H9 (cell line): ENCODE data around the gene CFP. TPM values are rescaled to one million over a fixed set of nuclear protein-coding genes. Genes with fewer than 3 reads are reported as not detected.

Experiments
- DNase-seq: peaks from one replicate; pipeline ENCODE4 v3.0.0-alpha.2; 2017
- H2AFZ ChIP-seq: one replicate; pipeline ENCODE4 v1.6.1; 2013; ENCODE audit warnings: mild to moderate bottlenecking, low read length, control low read depth, moderate library complexity
- H2AK5ac ChIP-seq: 2 replicates; pipeline ENCODE4 v1.6.1; 2013; ENCODE audit warnings: low read length, control low read depth, mixed read lengths; ENCODE audit not compliant: insufficient read length
- H2BK120ac ChIP-seq: one replicate; pipeline ENCODE4 v1.6.1; 2013; ENCODE audit warnings: low read depth, mild to moderate bottlenecking, low read length, control low read depth, inconsistent platforms; ENCODE audit not compliant: poor library complexity, severe bottlenecking
- H2BK12ac ChIP-seq: 2 replicates; pipeline ENCODE4 v1.6.1; 2013; ENCODE audit warnings: low read length, control low read depth, mixed read lengths, low read depth; ENCODE audit not compliant: insufficient read length
- H2BK15ac ChIP-seq: 2 replicates; pipeline ENCODE4 v1.6.1; 2013; ENCODE audit warnings: low read depth, low read length, control low read depth
- H2BK20ac ChIP-seq: one replicate; pipeline ENCODE4 v1.6.1; 2013; ENCODE audit warnings: low read depth, mild to moderate bottlenecking, low read length, control low read depth, inconsistent platforms; ENCODE audit not compliant: poor library complexity, severe bottlenecking
- H2BK5ac ChIP-seq: 2 replicates; pipeline ENCODE4 v1.6.1; 2013; ENCODE audit warnings: low read length, control low read depth, mixed read lengths; ENCODE audit not compliant: insufficient read length
- H3K14ac ChIP-seq: 2 replicates; pipeline ENCODE4 v1.6.1; 2013; ENCODE audit warnings: low read length, control low read depth; ENCODE audit not compliant: insufficient read depth
- H3K18ac ChIP-seq: 2 replicates; pipeline ENCODE4 v1.6.1; 2013; ENCODE audit warnings: low read depth, mild to moderate bottlenecking, mixed read lengths, low read length, control low read depth; ENCODE audit not compliant: insufficient read length
- H3K23ac ChIP-seq: 2 replicates; pipeline ENCODE4 v1.6.1; 2013; ENCODE audit warnings: low read length, control low read depth, mixed read lengths, low read depth; ENCODE audit not compliant: insufficient read length
- H3K23me2 ChIP-seq: 2 replicates; pipeline ENCODE4 v1.6.1; 2013; ENCODE audit warnings: low read depth, mild to moderate bottlenecking, mixed read lengths, low read length, control low read depth; ENCODE audit not compliant: insufficient read length, poor library complexity, severe bottlenecking
- H3K27ac ChIP-seq: 2 replicates; pipeline ENCODE4 v1.5.1; 2013; ENCODE audit warnings: low read length, control low read depth, mixed read lengths, low read depth; ENCODE audit not compliant: insufficient read length
- H3K27me3 ChIP-seq: 2 replicates; pipeline ENCODE4 v1.6.1; 2013; ENCODE audit warnings: low read length, control low read depth, inconsistent platforms; ENCODE audit not compliant: insufficient read depth
- H3K4ac ChIP-seq: 2 replicates; pipeline ENCODE4 v1.6.1; 2013; ENCODE audit warnings: low read depth, mild to moderate bottlenecking, control low read depth, inconsistent platforms, low read length, moderate library complexity
- H3K4me1 ChIP-seq: 2 replicates; pipeline ENCODE4 v1.6.1; 2013; ENCODE audit warnings: low read length, control low read depth, inconsistent platforms; ENCODE audit not compliant: insufficient read depth
- H3K4me2 ChIP-seq: 2 replicates; pipeline ENCODE4 v1.6.1; 2013; ENCODE audit warnings: low read length, control low read depth, mixed read lengths; ENCODE audit not compliant: insufficient read length, insufficient read depth
- H3K56ac ChIP-seq: 2 replicates; pipeline ENCODE4 v1.6.1; 2013; ENCODE audit warnings: low read depth, mild to moderate bottlenecking, mixed read lengths, low read length, control low read depth; ENCODE audit not compliant: insufficient read length
- H3K79me1 ChIP-seq: 2 replicates; pipeline ENCODE4 v1.6.1; 2013; ENCODE audit warnings: low read depth, mild to moderate bottlenecking, moderate library complexity, low read length, control low read depth, inconsistent platforms; ENCODE audit not compliant: insufficient read depth, poor library complexity, severe bottlenecking
- H3K79me2 ChIP-seq: 2 replicates; pipeline ENCODE4 v1.6.1; 2013; ENCODE audit warnings: low read length, control low read depth, inconsistent platforms; ENCODE audit not compliant: insufficient read depth
- H3K9ac ChIP-seq: 2 replicates; pipeline ENCODE4 v1.6.1; 2013; ENCODE audit warnings: low read length, control low read depth, mixed read lengths; ENCODE audit not compliant: insufficient read length; ENCODE audit errors: extremely low read depth
- H3K9me3 ChIP-seq: one replicate; pipeline ENCODE4 v1.6.1; 2013; ENCODE audit warnings: low read depth, low read length, inconsistent platforms; ENCODE audit not compliant: control insufficient read depth
- H3T11ph ChIP-seq: one replicate; pipeline ENCODE4 v1.6.1; 2013; ENCODE audit warnings: mild to moderate bottlenecking, low read length, control low read depth, inconsistent platforms
- H4K20me1 ChIP-seq: one replicate; pipeline ENCODE4 v1.6.1; 2013; ENCODE audit not compliant: control insufficient read depth, insufficient read length, insufficient read depth
- H4K5ac ChIP-seq: 2 replicates; pipeline ENCODE4 v1.6.1; 2013; ENCODE audit warnings: low read depth, mild to moderate bottlenecking, mixed read lengths, low read length, control low read depth; ENCODE audit not compliant: insufficient read length
- H4K8ac ChIP-seq: replicated peaks from 2 replicates; pipeline ENCODE4 v1.6.1; 2013; ENCODE audit warnings: low read length, control low read depth, mixed read lengths, low read depth; ENCODE audit not compliant: insufficient read length
- H4K91ac ChIP-seq: 2 replicates; pipeline ENCODE4 v1.6.1; 2013; ENCODE audit warnings: low read depth, mild to moderate bottlenecking, moderate library complexity, mixed read lengths, low read length, control low read depth; ENCODE audit not compliant: insufficient read length
- H3K27ac Mint-ChIP-seq, 3 experiments: 2 replicates in 2 of 3; 3 replicates in 1 of 3; pipeline ENCODE4 v1.8.0; 2020 to 2021; ENCODE audit warnings: mixed read lengths in 3 of 3, mild to moderate bottlenecking in 1 of 3, moderate library complexity in 1 of 3
- H3K27me3 Mint-ChIP-seq: 2 replicates; pipeline ENCODE4 v1.8.0; 2021; ENCODE audit warnings: low read depth, mild to moderate bottlenecking, moderate library complexity, mixed read lengths
- H3K36me3 Mint-ChIP-seq, 3 experiments: 2 replicates in 2 of 3; 3 replicates in 1 of 3; pipeline ENCODE4 v1.8.0; 2020 to 2021; ENCODE audit warnings: low read depth in 3 of 3, mixed read lengths in 3 of 3; ENCODE audit not compliant: insufficient read depth in 1 of 3
- H3K4me1 Mint-ChIP-seq, 2 experiments: 2 replicates each; pipeline ENCODE4 v1.8.0; 2020; ENCODE audit warnings: mixed read lengths in 2 of 2
- H3K4me3 Mint-ChIP-seq, 2 experiments: 2 replicates in 1 of 2; 3 replicates in 1 of 2; pipeline ENCODE4 v1.8.0; 2020 to 2021; ENCODE audit warnings: mild to moderate bottlenecking in 2 of 2, mixed read lengths in 2 of 2, moderate library complexity in 1 of 2
- H3K9me3 Mint-ChIP-seq, 2 experiments: 2 replicates in 1 of 2; 3 replicates in 1 of 2; pipeline ENCODE4 v1.8.0; 2020; ENCODE audit warnings: mild to moderate bottlenecking in 2 of 2, mixed read lengths in 2 of 2, moderate library complexity in 1 of 2
- CTCF ChIP-seq: fragments of 200-600 bp; sonication (generic); conservative IDR thresholded peaks from 3 replicates; pipeline ENCODE4 v1.8.0; 2021; ENCODE audit warnings: antibody characterized with exemption, mild to moderate bottlenecking
- WGBS: extraction: QIAGEN DNeasy Blood & Tissue Kit; methylation state at CpG from one replicate; pipeline ENCODE4 v1.1.7; 2013; ENCODE audit warnings: missing lambda C conversion rate, low lambda C conversion rate, mixed read lengths; ENCODE audit not compliant: insufficient read length; ENCODE audit errors: extremely low coverage; 5-methylcytosine and 5-hydroxymethylcytosine counted together
- total RNA-seq: library from RNA; stranded (reverse); gene quantifications from 2 replicates; pipeline ENCODE4 v1.2.1, GENCODE V29; 2021

The CFP gene
- total RNA-seq, 1 experiment from 2014 or later: 2.3 TPM

GRCh38 chrX:47618923-47619485 is 10.7 kb downstream of the CFP start:
- Histone ChIP-seq H3T11ph (no peak overlapping the region), H3K18ac (no peak overlapping the region), H2BK120ac (no peak overlapping the region), H3K27me3 (no peaks in the 10 kb centered on the region), H4K91ac (no peak overlapping the region), H4K8ac (no peak overlapping the region), H3K23ac (no peak overlapping the region), H3K4me1 (peaks cover 1% of the 10 kb centered on the region; the same call in 1 of the 2 replicates), H2BK20ac (no peak overlapping the region), H3K4ac (no peak overlapping the region), H4K5ac (no peak overlapping the region), H3K9me3 (peaks cover 29% of the 10 kb centered on the region), H4K20me1 (no peaks in the 10 kb centered on the region), H3K4me2 (no peak overlapping the region), H3K79me1 (no peaks in the 10 kb centered on the region), H2AK5ac (no peak overlapping the region), H2BK12ac (no peak overlapping the region), H3K14ac (no peak overlapping the region), H3K23me2 (peaks cover 3% of the 10 kb centered on the region), H2BK15ac (no peak overlapping the region), H2AFZ (no peak overlapping the region), H3K56ac (no peak overlapping the region), H3K79me2 (no peaks in the 10 kb centered on the region), H3K27ac (no peak overlapping the region), H2BK5ac (no peak overlapping the region), H3K9ac (no peak overlapping the region)
- Mint-ChIP-seq H3K27ac (no peak overlapping the region), H3K27me3 (peaks cover 18% of the 10 kb centered on the region), H3K4me1 (peaks cover 8 to 22% of the 10 kb centered on the region in 2 experiments), H3K9me3 (peaks cover 72 to 81% of the 10 kb centered on the region in 2 experiments), H3K36me3 (peaks cover 0 to 9% (median 8%) of the 10 kb centered on the region in 3 experiments; a peak in 5 of 7 replicates), H3K4me3 (peak overlapping the region; percentile 47 to 64)
- TF ChIP-seq CTCF: no peak
- DNase-seq: no peak
- WGBS: no CpG with 5 or more reads among the region's 32 CpGs
